IMR-90 (cell line): ENCODE measurements around the gene FBXO31. TPM values are rescaled to one million over a fixed set of nuclear protein-coding genes. Genes with fewer than 3 reads are reported as not detected.

Source experiments
- ATAC-seq: fragments of 200-7000 bp; cut with Tn5 transposase; 2 replicates; pipeline ENCODE4 v1.9.1; 2020; ENCODE audit warnings: low read depth, mild to moderate bottlenecking, moderate library complexity
- BruUV-seq: library from RNA; stranded (reverse); fragments of 400-500 nt; replicated peaks from 2 replicates; lab custom pipeline; 2021; lab: Mats Ljungman, UMichigan
- CTCF ChIA-PET: fragments of 300-600 bp; formaldehyde crosslinking; extraction: SDS; loops from one replicate; lab custom pipeline; 2021; ENCODE audit warnings: antibody characterized with exemption; lab: Yijun Ruan, JAX
- POLR2A ChIA-PET: fragments of 300-600 bp; sonication (Branson Sonifier 250); formaldehyde crosslinking; loops from one replicate; lab custom pipeline; 2022; ENCODE audit warnings: antibody characterized with exemption; ENCODE audit not compliant: unreplicated experiment; lab: Charles Lee
- DNase-seq: peaks from one replicate; pipeline ENCODE4 v3.0.0; 2013
- H2AFZ ChIP-seq: replicated peaks from 2 replicates; pipeline ENCODE3; 2013; ENCODE audit warnings: low read length, mild to moderate bottlenecking; ENCODE audit not compliant: poor library complexity
- H2AK5ac ChIP-seq: 2 replicates; pipeline ENCODE4 v1.6.1; 2013; ENCODE audit warnings: low read depth, low read length, inconsistent platforms
- H2AK9ac ChIP-seq: replicated peaks from 2 replicates; pipeline ENCODE3; 2013; ENCODE audit warnings: mild to moderate bottlenecking, low read depth, low read length, moderate library complexity; ENCODE audit not compliant: poor library complexity
- H2BK120ac ChIP-seq: 2 replicates; pipeline ENCODE4 v1.6.1; 2013; ENCODE audit warnings: low read depth, low read length, inconsistent platforms
- H2BK15ac ChIP-seq: 3 replicates; pipeline ENCODE4 v1.6.1; 2013; ENCODE audit warnings: low read depth, low read length, inconsistent platforms
- H2BK20ac ChIP-seq: 2 replicates; pipeline ENCODE4 v1.6.1; 2013; ENCODE audit warnings: low read depth, mild to moderate bottlenecking, inconsistent platforms, low read length, moderate library complexity
- H2BK5ac ChIP-seq: 2 replicates; pipeline ENCODE4 v1.6.1; 2013; ENCODE audit warnings: mild to moderate bottlenecking, low read depth, low read length, inconsistent platforms; ENCODE audit not compliant: poor library complexity, severe bottlenecking
- H3K14ac ChIP-seq: replicated peaks from 2 replicates; pipeline ENCODE4 v1.6.1; 2013; ENCODE audit warnings: low read depth, low read length, inconsistent platforms
- H3K18ac ChIP-seq: 2 replicates; pipeline ENCODE4 v1.6.1; 2013; ENCODE audit warnings: low read depth, low read length, control low read depth
- H3K23ac ChIP-seq: 2 replicates; pipeline ENCODE4 v1.6.1; 2013; ENCODE audit warnings: low read depth, low read length, inconsistent platforms
- H3K27ac ChIP-seq: 2 replicates; pipeline ENCODE4 v1.5.1; 2013; ENCODE audit warnings: mild to moderate bottlenecking, control low read depth, low read length; ENCODE audit not compliant: insufficient read depth
- H3K27me3 ChIP-seq: 2 replicates; pipeline ENCODE4 v1.6.1; 2013; ENCODE audit warnings: low read length; ENCODE audit not compliant: control insufficient read depth, insufficient read depth
- H3K36me3 ChIP-seq: 2 replicates; pipeline ENCODE4 v1.6.1; 2013; ENCODE audit warnings: low read length, mixed read lengths; ENCODE audit not compliant: control insufficient read depth, insufficient read depth
- H3K4ac ChIP-seq: 2 replicates; pipeline ENCODE4 v1.6.1; 2013; ENCODE audit warnings: low read depth, low read length, inconsistent platforms
- H3K4me1 ChIP-seq: 2 replicates; pipeline ENCODE4 v1.6.1; 2013; ENCODE audit warnings: low read length, mixed read lengths; ENCODE audit not compliant: control insufficient read depth, insufficient read depth
- H3K4me2 ChIP-seq: 2 replicates; pipeline ENCODE4 v1.6.1; 2013; ENCODE audit warnings: low read depth, mild to moderate bottlenecking, control low read depth, low read length, moderate library complexity
- H3K4me3 ChIP-seq: 2 replicates; pipeline ENCODE4 v1.5.1; 2013; ENCODE audit warnings: low read depth, mild to moderate bottlenecking, control low read depth, low read length, moderate library complexity; ENCODE audit not compliant: insufficient read depth
- H3K56ac ChIP-seq: 2 replicates; pipeline ENCODE4 v1.6.1; 2013; ENCODE audit warnings: low read length, inconsistent platforms; ENCODE audit not compliant: insufficient read depth; ENCODE audit errors: extremely low read depth
- H3K79me1 ChIP-seq, 2 experiments: 2 replicates each; pipeline ENCODE4 v1.6.1; 2013; ENCODE audit warnings: low read length in 2 of 2, inconsistent platforms in 1 of 2, low read depth in 1 of 2
- H3K9ac ChIP-seq: 2 replicates; pipeline ENCODE4 v1.6.1; 2013; ENCODE audit warnings: low read depth, low read length, control low read depth
- H3K9me1 ChIP-seq: 2 replicates; pipeline ENCODE4 v1.6.1; 2013; ENCODE audit warnings: low read length, inconsistent platforms; ENCODE audit not compliant: insufficient read depth
- H3K9me3 ChIP-seq: 2 replicates; pipeline ENCODE4 v1.6.1; 2013; ENCODE audit warnings: low read length; ENCODE audit not compliant: control insufficient read depth, insufficient read depth
- H4K20me1 ChIP-seq: 2 replicates; pipeline ENCODE4 v1.6.1; 2013; ENCODE audit warnings: low read length, inconsistent platforms; ENCODE audit not compliant: insufficient read depth
- H4K5ac ChIP-seq: 2 replicates; pipeline ENCODE4 v1.6.1; 2013; ENCODE audit warnings: mild to moderate bottlenecking, low read depth, low read length, control low read depth
- H4K8ac ChIP-seq, 2 experiments: 2 replicates each; pipeline ENCODE4 v1.6.1; 2013; ENCODE audit warnings: low read depth in 2 of 2, low read length in 2 of 2, control low read depth in 1 of 2, inconsistent platforms in 1 of 2
- H4K91ac ChIP-seq: 2 replicates; pipeline ENCODE4 v1.6.1; 2013; ENCODE audit warnings: low read depth, low read length, inconsistent platforms; ENCODE audit not compliant: insufficient read depth
- MXI1 ChIP-seq: IDR thresholded peaks from 2 replicates; pipeline ENCODE4 v1.6.1; 2012; ENCODE audit warnings: low read depth, mild to moderate bottlenecking, low read length, moderate library complexity, borderline replicate concordance
- POLR2A ChIP-seq: IDR thresholded peaks from 2 replicates; pipeline ENCODE4 v1.6.1; 2012; ENCODE audit warnings: mild to moderate bottlenecking, low read depth, low read length
- RAD21 ChIP-seq: IDR thresholded peaks from 2 replicates; pipeline ENCODE4 v1.6.1; 2012; ENCODE audit warnings: low read length, improper control_type of control experiment
- SMC3 ChIP-seq: fragments of 150-350 bp; IDR thresholded peaks from 2 replicates; pipeline ENCODE4 v1.6.1; 2016; ENCODE audit warnings: low read depth, mild to moderate bottlenecking, antibody characterized with exemption, low read length, moderate library complexity
- WGBS, 2 experiments: methylation state at CpG; one replicate each; pipeline versions ENCODE4 v1.1.5 to v1.1.7; 2013; ENCODE audit warnings: missing lambda C conversion rate in 2 of 2; ENCODE audit not compliant: insufficient read length in 1 of 2; ENCODE audit errors: extremely low coverage in 2 of 2; 5-methylcytosine and 5-hydroxymethylcytosine counted together
- dilution Hi-C: fragments of 300-500 bp; cut with HindIII; formaldehyde crosslinking; loops from one replicate; pipeline ENCODE4 v1.14.3; 2018; ENCODE audit warnings: low sequenced_read_pairs; ENCODE audit not compliant: unreplicated experiment
- in situ Hi-C: fragments of 300-500 bp; cut with MboI; formaldehyde crosslinking; loops from 3 replicates; pipeline ENCODE4 v1.14.3; 2019; ENCODE audit warnings: low sequenced_read_pairs, inconsistent platforms, mixed read lengths
- intact Hi-C: fragments of 100-400 bp; cut with micrococcal nuclease; formaldehyde crosslinking; loops from 2 replicates; pipeline ENCODE4 v1.10.0; 2022
- polyA plus RNA-seq, 3 experiments: library from polyadenylated mRNA; depleted of rRNA; stranded (reverse); fragments of >200 nt; gene quantifications; 2 replicates each; pipeline ENCODE4 v1.2.3, GENCODE V29; 2012; ENCODE audit warnings: low replicate concordance in 1 of 3
- total RNA-seq: library from RNA; depleted of rRNA; stranded (reverse); fragments of >200 nt; gene quantifications from 2 replicates; pipeline ENCODE4 v1.2.3, GENCODE V29; 2012

The FBXO31 gene
- total and polyA plus RNA-seq, 2 of the 4 experiments (the other 2 are of a cell fraction) = 10.4 to 16.9 TPM

DNA sequence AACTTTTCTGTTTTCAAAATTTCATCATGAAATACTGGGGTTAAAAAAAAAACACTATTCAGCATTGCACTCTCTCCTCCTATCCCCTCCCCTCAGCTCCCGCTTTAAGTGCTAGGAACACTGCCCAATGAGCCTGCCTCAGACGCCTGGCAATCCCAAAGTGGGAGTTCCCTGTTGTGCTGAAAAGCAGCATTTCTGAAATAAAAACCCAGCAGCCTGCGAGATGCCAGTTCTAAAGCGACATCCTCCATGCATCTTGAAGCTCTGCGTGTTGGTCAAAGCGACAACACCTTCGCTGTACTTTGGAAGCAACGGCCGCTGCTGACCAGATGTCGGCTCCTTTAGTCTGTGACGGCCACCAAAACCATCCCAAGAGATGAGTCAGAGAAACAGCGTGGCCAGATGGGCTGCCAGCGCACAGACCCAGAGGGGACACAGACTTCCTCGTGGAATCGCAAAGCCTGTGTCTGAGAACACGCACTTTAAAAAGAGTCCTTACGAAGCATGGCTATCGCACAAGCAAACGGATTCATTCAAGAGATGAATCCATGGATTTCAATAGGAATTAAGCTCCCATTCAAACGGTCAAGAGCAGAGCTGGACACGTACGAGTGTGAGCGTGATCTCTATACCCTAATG lies 32.8 kb downstream of the FBXO31 start:
- ChIA-PET POLR2A (no interaction called here), CTCF (no interaction called here)
- dilution Hi-C loops = no loop called here
- Histone ChIP-seq H3K4me3 (no peak overlapping the region), H3K79me1 (peaks cover 7 to 41% of the 10 kb centered on the region in 2 experiments; a peak in 3 of 4 replicates), H3K9ac (no peak overlapping the region), H3K23ac (no peak overlapping the region), H2AK5ac (no peak overlapping the region), H3K27ac (no peak overlapping the region), H3K9me3 (no peaks in the 10 kb centered on the region), H3K4me1 (peaks cover 4% of the 10 kb centered on the region; the same call in 1 of the 2 replicates), H3K36me3 (peaks cover 17% of the 10 kb centered on the region; the same call in 1 of the 2 replicates), H3K4me2 (peak overlapping the region; percentile 34), H4K5ac (no peak overlapping the region), H3K14ac (no peak overlapping the region), H3K27me3 (no peaks in the 10 kb centered on the region), H2BK120ac (no peak overlapping the region), H3K9me1 (peaks cover 15% of the 10 kb centered on the region; the same call in 1 of the 2 replicates), H4K91ac (no peak overlapping the region), H3K56ac (no peak overlapping the region), H2BK5ac (no peak overlapping the region), H2AK9ac (no peak overlapping the region), H2AFZ (peak overlapping the region; percentile 3), H4K20me1 (peaks cover 22% of the 10 kb centered on the region), H4K8ac (no peak overlapping the region), H2BK15ac (no peak overlapping the region), H3K4ac (no peak overlapping the region), H3K18ac (no peak overlapping the region), H2BK20ac (no peak overlapping the region)
- BruUV-seq = no TSS peak
- TF ChIP-seq SMC3 (no peak), MXI1 (peak; percentile 80), RAD21 (no peak), POLR2A (no peak)
- WGBS, 2 experiments = 32% methylated on average over 12 of the region's 23 CpGs; no CpG with 5 or more reads in 1 of the 2 experiments
- in situ Hi-C loops = no loop called here
- intact Hi-C loops = no loop called here
- ATAC-seq = peak; percentile 29; the same call in 1 of the 2 replicates
- peak; percentile 43 for DNase-seq
